SK-N-SH (cell line): ENCODE measurements around the gene TPD52L3. TPM values are rescaled to one million over a fixed set of nuclear protein-coding genes. Genes with fewer than 3 reads are reported as not detected.

Source experiments
- CTCF ChIA-PET: fragments of 300-600, 350-600 bp; formaldehyde crosslinking; extraction: SDS; loops from one replicate; lab custom pipeline; 2021; lab: Yijun Ruan, JAX
- POLR2A ChIA-PET: fragments of 350-600 bp; sonication (Branson Sonifier 250); formaldehyde crosslinking; extraction: SDS; loops from one replicate; lab custom pipeline; 2020; ENCODE audit warnings: antibody characterized with exemption, inconsistent platforms; lab: Yijun Ruan, JAX
- DNase-seq: peaks from one replicate; pipeline ENCODE4 v3.0.0; 2012
- H2AFZ ChIP-seq: fragments of 200-600 bp; sonication (generic); 2 replicates; pipeline ENCODE4 v1.8.1; 2016; ENCODE audit warnings: antibody characterized with exemption, mild to moderate bottlenecking, low read depth
- H3F3A ChIP-seq: fragments of 200-600 bp; sonication (generic); replicated peaks from 2 replicates; pipeline ENCODE3; 2016; ENCODE audit warnings: antibody characterized with exemption, mild to moderate bottlenecking; ENCODE audit not compliant: insufficient read depth
- H3K27ac ChIP-seq, 2 experiments: fragments of 200-500 bp in 1 of 2; fragments of 200-600 bp in 1 of 2; sonication (Bioruptor generic) in 1 of 2; sonication (generic), shearing (Covaris generic) in 1 of 2; 2 replicates each; pipeline versions ENCODE4 v1.5.1 to v1.6.1; 2014 to 2016; ENCODE audit warnings: low read depth in 2 of 2, inconsistent platforms in 1 of 2, low read length in 1 of 2, mild to moderate bottlenecking in 1 of 2, mixed read lengths in 1 of 2
- H3K27me3 ChIP-seq: fragments of 200-600 bp; sonication (generic), shearing (Covaris generic); 2 replicates; pipeline ENCODE4 v1.6.1; 2016; ENCODE audit warnings: mixed run types; ENCODE audit not compliant: insufficient read depth
- H3K36me3 ChIP-seq, 2 experiments: fragments of 200-500 bp in 1 of 2; fragments of 200-600 bp in 1 of 2; sonication (Bioruptor generic) in 1 of 2; sonication (generic) in 1 of 2; replicated peaks in 1 of 2; 2 replicates each; pipeline versions ENCODE3 to v1.5.1; 2014 to 2016; ENCODE audit warnings: low read length in 1 of 2, mild to moderate bottlenecking in 1 of 2; ENCODE audit not compliant: insufficient read depth in 2 of 2, control insufficient read depth in 1 of 2
- H3K4me1 ChIP-seq, 2 experiments: fragments of 200-500 bp in 1 of 2; fragments of 200-600 bp in 1 of 2; sonication (Bioruptor generic) in 1 of 2; sonication (generic), shearing (Covaris generic) in 1 of 2; 2 replicates each; pipeline versions ENCODE4 v1.5.1 to v1.6.1; 2014 to 2016; ENCODE audit warnings: low read depth in 1 of 2, low read length in 1 of 2, mixed run types in 1 of 2; ENCODE audit not compliant: insufficient read depth in 2 of 2, control insufficient read depth in 1 of 2
- H3K4me2 ChIP-seq: fragments of 200-600 bp; sonication (generic), shearing (Covaris generic); 2 replicates; pipeline ENCODE4 v1.6.1; 2017; ENCODE audit warnings: mixed run types
- H3K4me3 ChIP-seq, 2 experiments: fragments of 200-500 bp in 1 of 2; fragments of 200-600 bp in 1 of 2; sonication (Bioruptor generic) in 1 of 2; sonication (generic), shearing (Covaris generic) in 1 of 2; 2 replicates each; pipeline versions ENCODE4 v1.5.1 to v1.8.1; 2014 to 2016; ENCODE audit warnings: low read depth in 2 of 2, inconsistent platforms in 1 of 2, low read length in 1 of 2, mild to moderate bottlenecking in 1 of 2, mixed read lengths in 1 of 2, moderate library complexity in 1 of 2
- H3K79me2 ChIP-seq: fragments of 200-600 bp; sonication (generic); 2 replicates; pipeline ENCODE4 v1.8.1; 2017; ENCODE audit warnings: mild to moderate bottlenecking; ENCODE audit not compliant: insufficient read depth
- H3K9ac ChIP-seq: fragments of 200-600 bp; sonication (generic); 2 replicates; pipeline ENCODE4 v1.6.1; 2017; ENCODE audit warnings: mixed run types
- H3K9me2 ChIP-seq: fragments of 200-600 bp; sonication (generic); 2 replicates; pipeline ENCODE4 v1.6.1; 2017; ENCODE audit warnings: mixed run types
- H3K9me3 ChIP-seq: fragments of 200-600 bp; sonication (generic); 2 replicates; pipeline ENCODE4 v1.6.1; 2017; ENCODE audit warnings: mixed run types, mild to moderate bottlenecking, moderate library complexity
- H4K20me1 ChIP-seq: fragments of 200-600 bp; sonication (generic); 2 replicates; pipeline ENCODE4 v1.6.1; 2017; ENCODE audit warnings: mild to moderate bottlenecking, mixed run types; ENCODE audit not compliant: insufficient read depth
- CHD2 ChIP-seq: fragments of 150-350 bp; IDR thresholded peaks from 2 replicates; pipeline ENCODE4 v1.6.1; 2018; ENCODE audit warnings: low read length; ENCODE audit not compliant: partially characterized antibody
- ELF1 ChIP-seq: IDR thresholded peaks from 2 replicates; pipeline ENCODE4 v1.4.0; 2012
- EZH2phosphoT487 ChIP-seq: fragments of 200-600 bp; sonication (generic); IDR thresholded peaks from 2 replicates; pipeline ENCODE4 v1.6.1; 2017; ENCODE audit warnings: low read depth, mixed run types, mild to moderate bottlenecking, antibody characterized with exemption, moderate library complexity, borderline replicate concordance
- FOXM1 ChIP-seq: IDR thresholded peaks from 2 replicates; pipeline ENCODE4 v1.4.0; 2012; ENCODE audit warnings: low read depth, mild to moderate bottlenecking
- GATA2 ChIP-seq: sonication (generic); formaldehyde crosslinking; IDR thresholded peaks from 2 replicates; pipeline ENCODE4 v1.5.0; 2020; ENCODE audit warnings: mild to moderate bottlenecking, missing genetic modification reagents
- MEF2A ChIP-seq: IDR thresholded peaks from 2 replicates; pipeline ENCODE4 v1.4.0; 2012; ENCODE audit warnings: low read depth, borderline replicate concordance
- POLR2AphosphoS5 ChIP-seq: IDR thresholded peaks from 2 replicates; pipeline ENCODE4 v1.6.1; 2012; ENCODE audit warnings: low read depth, low read length
- RCOR1 ChIP-seq: fragments of 150-350 bp; IDR thresholded peaks from 2 replicates; pipeline ENCODE4 v1.6.1; 2017; ENCODE audit warnings: antibody characterized with exemption, low read length
- RFX5 ChIP-seq: IDR thresholded peaks from 2 replicates; pipeline ENCODE4 v1.6.1; 2012; ENCODE audit warnings: mild to moderate bottlenecking, improper control_type of control experiment, low read length
- TAF1 ChIP-seq: IDR thresholded peaks from 2 replicates; pipeline ENCODE4 v1.6.1; 2012; ENCODE audit warnings: low read depth, mild to moderate bottlenecking, low read length, moderate library complexity, borderline replicate concordance
- TCF12 ChIP-seq: IDR thresholded peaks from 2 replicates; pipeline ENCODE4 v1.4.0; 2012
- TEAD4 ChIP-seq: IDR thresholded peaks from 2 replicates; pipeline ENCODE4 v1.4.0; 2012; ENCODE audit warnings: mild to moderate bottlenecking, borderline replicate concordance; ENCODE audit not compliant: insufficient read depth
- YY1 ChIP-seq: IDR thresholded peaks from 2 replicates; pipeline ENCODE4 v1.4.0; 2012; ENCODE audit warnings: low read depth, mild to moderate bottlenecking
- WGBS: methylation state at CpG from one replicate; pipeline ENCODE4 v1.1.6; 2017; ENCODE audit warnings: low lambda C conversion rate; 5-methylcytosine and 5-hydroxymethylcytosine counted together
- polyA plus RNA-seq, 3 experiments: library from polyadenylated mRNA; depleted of rRNA; stranded (reverse); fragments of >200 nt; gene quantifications; 2 replicates each; pipeline ENCODE4 v1.2.3, GENCODE V29; 2012
- TF ChIP-seq, protein P1 (sequence below): IDR thresholded peaks from 2 replicates; pipeline ENCODE4 v1.4.0; 2012; ENCODE audit warnings: low read depth
- TF ChIP-seq, protein P2 (sequence below): IDR thresholded peaks from 2 replicates; pipeline ENCODE4 v1.4.0; 2012; ENCODE audit warnings: low read depth, borderline replicate concordance
- TF ChIP-seq, protein P3 (sequence below): IDR thresholded peaks from 2 replicates; pipeline ENCODE4; 2012
- TF ChIP-seq, protein P4 (sequence below): fragments of 200-600 bp; sonication (generic); IDR thresholded peaks from 2 replicates; pipeline ENCODE4 v1.6.1; 2017; ENCODE audit warnings: antibody characterized with exemption, mild to moderate bottlenecking, moderate library complexity

Gene TPD52L3
- polyA plus RNA-seq (2012; rRNA removed) = not detected in 2 replicates
- not detected in 2 replicates for polyA plus RNA-seq (2012; cell fraction: cytosol; rRNA removed)
- polyA plus RNA-seq (2012; cell fraction: nucleus; rRNA removed) = not detected in 2 replicates

DNA sequence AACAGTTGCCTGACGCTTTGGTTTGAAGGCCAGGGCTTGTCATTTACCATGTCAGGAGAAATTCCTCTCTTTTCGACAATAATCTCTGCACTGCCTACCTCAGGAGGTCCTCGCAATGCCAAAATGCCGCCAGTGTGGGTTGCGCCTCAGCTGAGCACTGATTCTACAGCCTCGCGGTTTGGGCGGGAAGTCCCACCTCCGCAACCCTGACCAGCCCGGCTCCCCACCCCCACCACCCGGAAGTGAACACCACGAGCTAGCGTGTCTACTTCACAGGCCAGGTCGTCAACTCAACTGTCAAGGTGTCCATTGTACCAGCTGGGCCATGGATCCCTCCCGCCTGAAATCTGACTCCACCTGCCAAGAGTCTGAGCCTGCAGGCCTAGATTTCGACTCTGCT, at the start of gene TPD52L3:
Gene TPD52L3, plus strand, starts transcription at position 273 of the 400 bp plus-strand sequence. CDS start 221 bp downstream, outside the sequence.
- H3K79me2 ChIP-seq = no peaks in the 10 kb centered on the region
- H3K9me2 ChIP-seq = no peaks in the 10 kb centered on the region
- WGBS = 36% methylated on average over 7 of the region's 16 CpGs
- no peaks in the 10 kb centered on the region for H3F3A ChIP-seq
- H3K4me1 ChIP-seq = no peaks in the 10 kb centered on the region
- H3K9ac ChIP-seq = no peak within 1 kb of the TSS
- no peaks in the 10 kb centered on the region for H3K9me3 ChIP-seq
- no peak for DNase-seq
- H4K20me1 ChIP-seq = no peaks in the 10 kb centered on the region
- H2AFZ ChIP-seq = no peak within 1 kb of the TSS
- H3K4me2 ChIP-seq = no peak within 1 kb of the TSS
- ChIA-PET CTCF (interaction anchor here (0.6 to 2.7 kb wide), 2 partner anchors 22 to 372 kb away, joined by 3 to 8 read pairs; no protein-coding TSS in a partner anchor), POLR2A (no interaction called here)
- H3K4me3 ChIP-seq = no peak within 1 kb of the TSS
- H3K27me3 ChIP-seq = no peaks in the 10 kb centered on the region
- H3K27ac ChIP-seq = no peak within 1 kb of the TSS
- TF ChIP-seq RFX5 (no peak), GATA2 (CRISPR knock-in tag) (no peak), EZH2phosphoT487 (no peak), FOXM1 (no peak), CHD2 (no peak), MEF2A (no peak)
- TF ChIP-seq, protein P1, sequence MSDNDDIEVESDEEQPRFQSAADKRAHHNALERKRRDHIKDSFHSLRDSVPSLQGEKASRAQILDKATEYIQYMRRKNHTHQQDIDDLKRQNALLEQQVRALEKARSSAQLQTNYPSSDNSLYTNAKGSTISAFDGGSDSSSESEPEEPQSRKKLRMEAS = no peak
- no peaks in the 10 kb centered on the region for H3K36me3 ChIP-seq

DNA sequence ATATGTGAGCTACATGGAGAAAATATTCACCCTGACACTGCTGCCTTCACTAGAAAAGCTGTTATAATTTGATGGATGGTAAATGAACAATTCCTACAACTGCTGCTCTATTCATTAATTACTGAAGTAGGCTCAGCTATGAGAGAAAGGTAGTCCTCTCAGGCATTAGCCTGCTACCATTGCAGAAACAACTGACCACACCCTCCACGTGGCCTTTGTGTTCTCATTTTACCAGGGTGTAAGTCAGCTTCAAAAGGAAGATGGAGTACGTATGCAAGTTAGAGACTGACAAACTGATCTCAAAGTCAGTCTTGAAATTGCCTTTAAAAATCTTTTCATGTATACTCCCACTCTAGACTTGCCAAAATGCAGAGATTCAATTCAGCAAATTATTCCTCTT, 26.3 kb upstream of the TPD52L3 start:
- Histone ChIP-seq H2AFZ (no peak overlapping the region), H3F3A (no peaks in the 10 kb centered on the region), H3K9ac (no peak overlapping the region)
- CTCF ChIA-PET = no interaction called here
- TF ChIP-seq ELF1 = no peak
- TF ChIP-seq, all 33 proteins: peak for 0
- Histone ChIP-seq H3K27me3 (no peaks in the 10 kb centered on the region), H3K9me2 (no peaks in the 10 kb centered on the region), H3K4me1 (no peaks in the 10 kb centered on the region), H4K20me1 (no peaks in the 10 kb centered on the region), H3K79me2 (no peaks in the 10 kb centered on the region), H3K4me3 (no peak overlapping the region), H3K4me2 (no peak overlapping the region), H3K9me3 (no peaks in the 10 kb centered on the region), H3K27ac (no peak overlapping the region), H3K36me3 (no peaks in the 10 kb centered on the region)
- POLR2A ChIA-PET = no interaction called here
- DNase-seq = no peak
- WGBS = 4% methylated on average over 2 of the region's 2 CpGs

DNA sequence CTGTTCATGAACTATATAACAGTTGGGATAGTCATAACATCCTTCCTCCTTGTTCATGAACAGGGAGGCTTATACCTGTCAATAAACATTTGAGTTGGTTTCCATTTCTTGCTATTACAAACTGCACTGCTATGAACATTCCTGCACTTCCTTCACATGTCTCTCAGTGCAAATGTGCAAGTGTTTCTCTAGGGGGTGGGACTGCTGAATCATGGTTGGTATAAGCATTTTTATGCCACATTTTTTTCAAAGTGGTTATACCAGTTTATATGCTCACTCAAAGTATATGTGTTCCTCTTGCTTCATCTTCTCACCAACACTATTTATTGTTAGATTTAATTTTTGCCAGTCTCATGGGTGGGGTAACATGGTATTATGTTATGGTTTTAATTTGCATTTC, 25.8 kb upstream of the TPD52L3 start:
- no peak overlapping the region for H3K4me2 ChIP-seq
- ChIA-PET CTCF (no interaction called here), POLR2A (no interaction called here)
- no peak overlapping the region for H3K27ac ChIP-seq
- no peaks in the 10 kb centered on the region for H4K20me1 ChIP-seq
- no peaks in the 10 kb centered on the region for H3K4me1 ChIP-seq
- no peaks in the 10 kb centered on the region for H3K9me3 ChIP-seq
- no peaks in the 10 kb centered on the region for H3K36me3 ChIP-seq
- H3F3A ChIP-seq = no peaks in the 10 kb centered on the region
- H2AFZ ChIP-seq = no peak overlapping the region
- no peak overlapping the region for H3K4me3 ChIP-seq
- H3K9me2 ChIP-seq = no peaks in the 10 kb centered on the region
- H3K79me2 ChIP-seq = no peaks in the 10 kb centered on the region
- no peaks in the 10 kb centered on the region for H3K27me3 ChIP-seq
- no peak for DNase-seq
- H3K9ac ChIP-seq = no peak overlapping the region
- TF ChIP-seq RCOR1 = no peak
- TF ChIP-seq TAF1 = no peak
- no peak for TF ChIP-seq ELF1
- TF ChIP-seq, protein P2, sequence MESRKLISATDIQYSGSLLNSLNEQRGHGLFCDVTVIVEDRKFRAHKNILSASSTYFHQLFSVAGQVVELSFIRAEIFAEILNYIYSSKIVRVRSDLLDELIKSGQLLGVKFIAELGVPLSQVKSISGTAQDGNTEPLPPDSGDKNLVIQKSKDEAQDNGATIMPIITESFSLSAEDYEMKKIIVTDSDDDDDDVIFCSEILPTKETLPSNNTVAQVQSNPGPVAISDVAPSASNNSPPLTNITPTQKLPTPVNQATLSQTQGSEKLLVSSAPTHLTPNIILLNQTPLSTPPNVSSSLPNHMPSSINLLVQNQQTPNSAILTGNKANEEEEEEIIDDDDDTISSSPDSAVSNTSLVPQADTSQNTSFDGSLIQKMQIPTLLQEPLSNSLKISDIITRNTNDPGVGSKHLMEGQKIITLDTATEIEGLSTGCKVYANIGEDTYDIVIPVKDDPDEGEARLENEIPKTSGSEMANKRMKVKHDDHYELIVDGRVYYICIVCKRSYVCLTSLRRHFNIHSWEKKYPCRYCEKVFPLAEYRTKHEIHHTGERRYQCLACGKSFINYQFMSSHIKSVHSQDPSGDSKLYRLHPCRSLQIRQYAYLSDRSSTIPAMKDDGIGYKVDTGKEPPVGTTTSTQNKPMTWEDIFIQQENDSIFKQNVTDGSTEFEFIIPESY = no peak
- TF ChIP-seq, protein P3, sequence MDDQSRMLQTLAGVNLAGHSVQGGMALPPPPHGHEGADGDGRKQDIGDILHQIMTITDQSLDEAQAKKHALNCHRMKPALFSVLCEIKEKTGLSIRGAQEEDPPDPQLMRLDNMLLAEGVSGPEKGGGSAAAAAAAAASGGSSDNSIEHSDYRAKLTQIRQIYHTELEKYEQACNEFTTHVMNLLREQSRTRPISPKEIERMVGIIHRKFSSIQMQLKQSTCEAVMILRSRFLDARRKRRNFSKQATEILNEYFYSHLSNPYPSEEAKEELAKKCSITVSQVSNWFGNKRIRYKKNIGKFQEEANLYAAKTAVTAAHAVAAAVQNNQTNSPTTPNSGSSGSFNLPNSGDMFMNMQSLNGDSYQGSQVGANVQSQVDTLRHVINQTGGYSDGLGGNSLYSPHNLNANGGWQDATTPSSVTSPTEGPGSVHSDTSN = no peak
- TF ChIP-seq RFX5 = no peak
- TF ChIP-seq, protein P4, sequence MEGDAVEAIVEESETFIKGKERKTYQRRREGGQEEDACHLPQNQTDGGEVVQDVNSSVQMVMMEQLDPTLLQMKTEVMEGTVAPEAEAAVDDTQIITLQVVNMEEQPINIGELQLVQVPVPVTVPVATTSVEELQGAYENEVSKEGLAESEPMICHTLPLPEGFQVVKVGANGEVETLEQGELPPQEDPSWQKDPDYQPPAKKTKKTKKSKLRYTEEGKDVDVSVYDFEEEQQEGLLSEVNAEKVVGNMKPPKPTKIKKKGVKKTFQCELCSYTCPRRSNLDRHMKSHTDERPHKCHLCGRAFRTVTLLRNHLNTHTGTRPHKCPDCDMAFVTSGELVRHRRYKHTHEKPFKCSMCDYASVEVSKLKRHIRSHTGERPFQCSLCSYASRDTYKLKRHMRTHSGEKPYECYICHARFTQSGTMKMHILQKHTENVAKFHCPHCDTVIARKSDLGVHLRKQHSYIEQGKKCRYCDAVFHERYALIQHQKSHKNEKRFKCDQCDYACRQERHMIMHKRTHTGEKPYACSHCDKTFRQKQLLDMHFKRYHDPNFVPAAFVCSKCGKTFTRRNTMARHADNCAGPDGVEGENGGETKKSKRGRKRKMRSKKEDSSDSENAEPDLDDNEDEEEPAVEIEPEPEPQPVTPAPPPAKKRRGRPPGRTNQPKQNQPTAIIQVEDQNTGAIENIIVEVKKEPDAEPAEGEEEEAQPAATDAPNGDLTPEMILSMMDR = no peak
- no peak for TF ChIP-seq CHD2
- no peak for TF ChIP-seq YY1
- no peak for TF ChIP-seq TCF12
- TF ChIP-seq POLR2AphosphoS5 = no peak
- TF ChIP-seq TEAD4 = no peak
